CD4-positive, alpha-beta T cell treated with Interleukin-21 for 1 hour (primary cell): ENCODE data around the gene TMTC2.

ENCODE experiments used
- DNase-seq: peaks from one replicate; pipeline ENCODE4 v3.0.0-alpha.2; 2020

Gene TMTC2

DNA sequence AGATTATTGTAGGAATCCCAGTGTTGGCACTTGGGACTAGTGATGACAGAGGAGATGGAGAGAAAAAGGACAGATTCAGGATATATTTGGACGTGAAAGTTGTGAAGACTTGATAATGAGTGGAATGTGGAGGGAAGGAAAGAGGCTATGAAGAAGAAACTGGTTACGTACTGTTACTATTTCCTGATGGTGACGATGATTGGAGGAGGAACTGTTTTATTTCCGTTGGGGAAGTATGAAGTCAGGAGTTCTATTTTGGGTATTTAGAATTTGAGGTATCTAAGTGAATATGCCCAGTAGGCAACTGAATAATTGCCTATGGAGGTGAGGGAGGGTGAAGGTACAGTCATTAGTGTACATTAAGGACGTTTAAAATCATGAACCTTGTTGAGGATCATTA lies 207.2 kb downstream of the TMTC2 start:
- DNase-seq: no peak

DNA sequence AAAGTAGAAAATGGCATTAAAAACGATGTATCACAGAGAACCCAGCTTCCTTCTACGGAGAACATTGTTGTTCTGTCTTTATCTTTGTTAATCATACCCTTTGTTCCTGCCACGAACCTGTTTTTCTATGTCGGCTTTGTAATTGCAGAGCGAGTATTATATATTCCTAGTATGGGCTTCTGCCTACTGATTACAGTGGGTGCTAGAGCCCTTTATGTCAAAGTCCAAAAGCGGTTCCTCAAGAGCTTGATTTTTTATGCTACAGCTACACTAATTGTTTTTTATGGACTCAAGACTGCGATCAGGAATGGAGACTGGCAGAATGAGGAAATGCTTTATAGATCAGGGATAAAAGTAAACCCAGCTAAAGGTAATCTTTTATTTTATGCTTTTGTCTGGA lies 209.6 kb downstream of the TMTC2 start:
- no peak for DNase-seq

GRCh38 chr12:82896979-82897378 lies 210.3 kb downstream of the TMTC2 start:
- no peak for DNase-seq

GRCh38 chr12:82898441-82898840 lies 211.7 kb downstream of the TMTC2 start:
- DNase-seq: no peak

- DNase-seq: no peak
These were observed 217.6 kb downstream of the TMTC2 start for GRCh38 chr12:82904219-82904790.

GRCh38 chr12:82910246-82910893 lies 223.7 kb downstream of the TMTC2 start:
- DNase-seq: no peak

- DNase-seq: no peak
These were observed 225.7 kb downstream of the TMTC2 start for GRCh38 chr12:82912406-82912805.

DNA sequence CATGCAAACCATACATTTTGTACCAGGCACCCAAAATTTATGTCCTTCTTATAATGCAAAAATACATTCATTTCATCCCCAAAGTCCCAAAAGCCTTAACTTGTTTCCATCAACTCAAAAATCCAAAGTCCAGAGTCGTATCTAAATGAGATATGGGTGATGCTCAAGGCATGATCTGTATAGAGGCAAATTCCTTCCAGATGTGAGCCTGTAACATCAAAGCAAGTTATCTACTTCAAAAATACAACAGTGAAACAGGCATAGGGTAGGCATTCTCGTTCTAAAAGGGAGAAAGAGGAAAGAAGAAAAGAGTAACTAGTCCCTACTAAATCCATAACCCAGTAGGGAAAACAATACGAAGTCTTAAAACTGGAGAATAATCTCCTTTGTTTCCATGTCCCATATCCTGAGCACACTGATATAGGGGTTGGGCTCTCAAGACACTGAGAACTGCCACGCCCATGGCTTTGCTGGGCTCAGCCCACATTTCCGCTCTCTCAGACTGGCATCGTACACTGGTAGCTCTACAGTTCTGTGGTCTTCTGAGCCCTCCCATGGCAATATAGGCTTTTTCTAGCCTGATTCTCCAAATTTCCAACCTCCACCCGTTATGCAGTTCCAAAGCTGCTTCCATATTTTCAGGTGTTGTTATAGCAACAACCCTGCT lies 232.8 kb downstream of the TMTC2 start:
- DNase-seq: no peak

- DNase-seq: no peak
These were observed 237.2 kb downstream of the TMTC2 start for GRCh38 chr12:82923935-82924334.

GRCh38 chr12:82926630-82927029 lies 239.9 kb downstream of the TMTC2 start:
- no peak for DNase-seq

DNA sequence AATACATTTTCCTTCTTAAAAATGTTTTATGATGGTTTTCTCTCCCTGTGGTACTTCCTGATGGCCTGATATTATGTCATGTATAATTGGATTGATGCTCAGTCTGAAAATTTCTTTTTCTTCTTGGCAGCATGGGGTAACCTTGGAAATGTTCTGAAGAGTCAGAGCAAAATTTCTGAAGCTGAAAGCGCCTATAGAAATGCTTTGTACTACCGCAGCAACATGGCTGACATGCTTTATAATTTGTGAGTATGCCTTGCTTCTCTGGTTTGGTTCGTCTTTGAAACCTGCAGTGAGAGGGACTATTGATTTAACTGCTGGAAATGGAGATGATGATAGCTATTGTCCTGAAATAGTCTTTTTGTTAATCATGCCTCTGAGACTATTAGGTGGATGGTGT lies 243.6 kb downstream of the TMTC2 start:
- no peak for DNase-seq

GRCh38 chr12:82931349-82932116 lies 244.8 kb downstream of the TMTC2 start:
- DNase-seq: no peak

GRCh38 chr12:82937151-82937550 lies 250.4 kb downstream of the TMTC2 start:
- DNase-seq: no peak

GRCh38 chr12:82942521-82942920 lies 255.8 kb downstream of the TMTC2 start:
- no peak for DNase-seq

GRCh38 chr12:82942991-82943401 lies 256.3 kb downstream of the TMTC2 start:
- DNase-seq: no peak

DNA sequence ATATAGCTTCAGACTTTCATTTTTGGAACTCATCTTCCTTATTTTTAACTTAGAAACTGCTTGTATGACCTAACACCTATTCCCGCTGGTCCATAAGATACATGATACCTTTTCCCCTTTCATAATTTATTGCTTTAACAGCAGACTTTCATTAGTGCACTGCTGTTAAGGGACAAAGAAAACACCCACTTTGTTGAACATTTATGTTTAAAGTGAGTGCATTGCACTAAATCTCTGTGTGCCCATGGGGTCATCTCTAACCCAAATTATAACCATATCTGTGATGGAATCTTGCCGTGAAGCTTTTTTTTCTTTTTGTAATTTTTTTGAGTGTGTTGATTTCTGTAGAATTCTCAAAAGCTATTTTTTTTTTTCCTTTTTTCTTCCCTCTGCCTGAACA lies 261.8 kb downstream of the TMTC2 start:
- DNase-seq: no peak

DNA sequence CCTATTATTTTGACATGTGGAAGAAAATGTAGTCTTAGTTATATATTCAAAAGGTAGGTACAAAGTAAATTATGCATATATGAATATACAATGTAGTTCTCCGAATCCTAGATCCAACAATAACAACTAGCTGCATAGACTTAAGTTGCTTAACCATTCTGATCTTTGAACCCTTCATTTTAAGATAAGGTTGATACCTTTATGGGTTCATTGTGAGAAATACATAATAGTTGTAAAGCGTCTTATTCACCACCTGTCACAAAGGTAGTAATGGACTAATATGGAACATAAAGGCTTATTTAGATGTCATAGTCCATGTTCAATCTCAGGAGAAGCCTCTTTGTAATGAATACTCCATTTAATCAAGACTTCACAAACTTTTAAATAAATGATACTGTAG lies 263.6 kb downstream of the TMTC2 start:
- DNase-seq: no peak

GRCh38 chr12:82952946-82953345 lies 266.2 kb downstream of the TMTC2 start:
- no peak for DNase-seq

- DNase-seq: no peak
These were observed 266.7 kb downstream of the TMTC2 start for GRCh38 chr12:82953397-82953796.

- DNase-seq: no peak
These were observed 267.4 kb downstream of the TMTC2 start for GRCh38 chr12:82954064-82954463.

DNA sequence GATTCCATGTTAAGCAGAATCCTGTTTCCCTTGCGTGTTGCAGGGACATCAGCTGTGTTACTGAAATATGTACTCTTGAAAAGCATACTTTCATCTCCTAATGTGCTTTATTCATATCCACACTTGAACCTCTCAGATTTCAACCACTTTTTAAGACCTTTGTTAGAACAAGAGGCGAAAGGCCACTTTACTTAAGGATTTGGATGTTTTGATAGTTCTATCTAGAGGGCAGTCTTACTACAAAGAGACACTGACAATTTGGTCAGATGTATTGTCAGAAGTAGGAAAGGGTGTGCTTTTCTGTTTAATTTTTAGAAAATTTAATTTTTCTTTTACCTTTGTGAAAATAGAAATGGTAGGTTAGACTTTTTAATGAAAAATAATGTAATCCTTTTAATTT lies 267.9 kb downstream of the TMTC2 start:
- no peak for DNase-seq

- DNase-seq: no peak
These were observed 268.3 kb downstream of the TMTC2 start for GRCh38 chr12:82955043-82955442.

- DNase-seq: no peak
These were observed 272.3 kb downstream of the TMTC2 start for GRCh38 chr12:82958966-82959365.

- no peak for DNase-seq
These were observed 273.1 kb downstream of the TMTC2 start for GRCh38 chr12:82959821-82960220.
